ENCODE measurements around the gene ITGA2. TPM values are rescaled to one million over a fixed set of nuclear protein-coding genes. Genes with fewer than 3 reads are reported as not detected.

The ITGA2 gene
- total and polyA plus RNA-seq, 9 of the 15 experiments (the other 6 are each of a cell fraction or from before 2014, with no cell fraction given) = 0.01 to 0.09 (median 0.03) TPM; not detected in 5

DNA sequence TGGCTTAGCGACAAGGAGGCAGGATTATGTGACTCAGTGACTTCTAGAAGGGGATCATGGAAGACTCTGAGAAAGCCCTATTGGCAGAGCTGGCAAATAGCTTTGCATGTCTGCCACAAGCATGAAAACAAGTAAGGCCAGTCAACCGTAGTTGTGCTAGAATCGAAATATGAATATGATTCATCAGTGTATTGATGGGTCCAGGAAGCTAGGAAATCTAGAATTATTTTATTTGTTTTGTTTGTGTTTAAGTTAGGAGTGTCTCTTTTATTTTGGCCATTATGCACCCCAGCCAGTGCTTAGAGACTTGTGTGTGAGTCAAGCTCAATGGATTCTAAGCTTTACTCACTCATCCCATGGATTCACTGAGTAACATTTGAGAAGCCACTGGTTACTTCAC is 3.8 kb upstream of the ITGA2 start (continued):
- TF ChIP-seq, protein P1, sequence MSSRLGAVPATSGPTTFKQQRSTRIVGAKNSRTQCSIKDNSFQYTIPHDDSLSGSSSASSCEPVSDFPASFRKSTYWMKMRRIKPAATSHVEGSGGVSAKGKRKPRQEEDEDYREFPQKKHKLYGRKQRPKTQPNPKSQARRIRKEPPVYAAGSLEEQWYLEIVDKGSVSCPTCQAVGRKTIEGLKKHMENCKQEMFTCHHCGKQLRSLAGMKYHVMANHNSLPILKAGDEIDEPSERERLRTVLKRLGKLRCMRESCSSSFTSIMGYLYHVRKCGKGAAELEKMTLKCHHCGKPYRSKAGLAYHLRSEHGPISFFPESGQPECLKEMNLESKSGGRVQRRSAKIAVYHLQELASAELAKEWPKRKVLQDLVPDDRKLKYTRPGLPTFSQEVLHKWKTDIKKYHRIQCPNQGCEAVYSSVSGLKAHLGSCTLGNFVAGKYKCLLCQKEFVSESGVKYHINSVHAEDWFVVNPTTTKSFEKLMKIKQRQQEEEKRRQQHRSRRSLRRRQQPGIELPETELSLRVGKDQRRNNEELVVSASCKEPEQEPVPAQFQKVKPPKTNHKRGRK (tag; IDR thresholded peaks at IDR 0.05) = no peak
- TF ChIP-seq TAF9B (IDR thresholded peaks at IDR 0.05; ENCODE audit: partially characterized antibody) (no peak), ARNT (IDR thresholded peaks at IDR 0.05) (no peak), ZFX (CRISPR knock-in tag; IDR thresholded peaks at IDR 0.05) (no peak)
- TF ChIP-seq, protein P2, sequence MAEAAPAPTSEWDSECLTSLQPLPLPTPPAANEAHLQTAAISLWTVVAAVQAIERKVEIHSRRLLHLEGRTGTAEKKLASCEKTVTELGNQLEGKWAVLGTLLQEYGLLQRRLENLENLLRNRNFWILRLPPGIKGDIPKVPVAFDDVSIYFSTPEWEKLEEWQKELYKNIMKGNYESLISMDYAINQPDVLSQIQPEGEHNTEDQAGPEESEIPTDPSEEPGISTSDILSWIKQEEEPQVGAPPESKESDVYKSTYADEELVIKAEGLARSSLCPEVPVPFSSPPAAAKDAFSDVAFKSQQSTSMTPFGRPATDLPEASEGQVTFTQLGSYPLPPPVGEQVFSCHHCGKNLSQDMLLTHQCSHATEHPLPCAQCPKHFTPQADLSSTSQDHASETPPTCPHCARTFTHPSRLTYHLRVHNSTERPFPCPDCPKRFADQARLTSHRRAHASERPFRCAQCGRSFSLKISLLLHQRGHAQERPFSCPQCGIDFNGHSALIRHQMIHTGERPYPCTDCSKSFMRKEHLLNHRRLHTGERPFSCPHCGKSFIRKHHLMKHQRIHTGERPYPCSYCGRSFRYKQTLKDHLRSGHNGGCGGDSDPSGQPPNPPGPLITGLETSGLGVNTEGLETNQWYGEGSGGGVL (CRISPR knock-in tag; IDR thresholded peaks at IDR 0.05) = no peak
- TF ChIP-seq, protein P3, sequence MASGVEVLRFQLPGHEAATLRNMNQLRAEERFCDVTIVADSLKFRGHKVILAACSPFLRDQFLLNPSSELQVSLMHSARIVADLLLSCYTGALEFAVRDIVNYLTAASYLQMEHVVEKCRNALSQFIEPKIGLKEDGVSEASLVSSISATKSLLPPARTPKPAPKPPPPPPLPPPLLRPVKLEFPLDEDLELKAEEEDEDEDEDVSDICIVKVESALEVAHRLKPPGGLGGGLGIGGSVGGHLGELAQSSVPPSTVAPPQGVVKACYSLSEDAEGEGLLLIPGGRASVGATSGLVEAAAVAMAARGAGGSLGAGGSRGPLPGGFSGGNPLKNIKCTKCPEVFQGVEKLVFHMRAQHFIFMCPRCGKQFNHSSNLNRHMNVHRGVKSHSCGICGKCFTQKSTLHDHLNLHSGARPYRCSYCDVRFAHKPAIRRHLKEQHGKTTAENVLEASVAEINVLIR (CRISPR knock-in tag; IDR thresholded peaks at IDR 0.05) = no peak

Data from K562 (cell line).